ENCODE data around the gene STX1A.

Gene STX1A

GRCh38 chr7:73712773-73713172 lies 6.7 kb downstream of the STX1A start:
- no peak overlapping the region for H3K4me3 ChIP-seq (ENCODE audit: low read depth in 1 of 2, low read length in 2 of 2)
- no peak overlapping the region for H3K27ac ChIP-seq (ENCODE audit: low read depth, low read length)
- peaks cover 14 to 20% of the 10 kb centered on the region in 2 donors for H3K4me1 ChIP-seq (ENCODE audit: control insufficient read depth in 1 of 2, insufficient read depth in 2 of 2, low read length in 2 of 2)
- H3K27me3 ChIP-seq (ENCODE audit: control insufficient read depth in 1 of 2, insufficient read depth in 2 of 2, low read length in 2 of 2) = no peaks in the 10 kb centered on the region
- no peak overlapping the region for H3K9ac ChIP-seq (ENCODE audit: low read depth in 1 of 2, low read length in 2 of 2)
- no peaks in the 10 kb centered on the region for H3K36me3 ChIP-seq (ENCODE audit: control insufficient read depth in 1 of 2, insufficient read depth in 2 of 2, low read length in 2 of 2)
- no peaks in the 10 kb centered on the region for H3K9me3 ChIP-seq (ENCODE audit: control insufficient read depth in 1 of 2, low read length in 2 of 2)

- Histone ChIP-seq H3K36me3 (ENCODE audit: control insufficient read depth in 1 of 2, insufficient read depth in 2 of 2, low read length in 2 of 2) (no peaks in the 10 kb centered on the region), H3K4me1 (ENCODE audit: control insufficient read depth in 1 of 2, insufficient read depth in 2 of 2, low read length in 2 of 2) (peaks cover 6 to 12% of the 10 kb centered on the region in 2 donors), H3K9me3 (ENCODE audit: control insufficient read depth in 1 of 2, low read length in 2 of 2) (no peaks in the 10 kb centered on the region), H3K27me3 (ENCODE audit: control insufficient read depth in 1 of 2, insufficient read depth in 2 of 2, low read length in 2 of 2) (no peaks in the 10 kb centered on the region), H3K27ac (ENCODE audit: low read depth, low read length) (no peak overlapping the region), H3K9ac (ENCODE audit: low read depth in 1 of 2, low read length in 2 of 2) (no peak overlapping the region), H3K4me3 (ENCODE audit: low read depth in 1 of 2, low read length in 2 of 2) (no peak overlapping the region)
These were observed 10.4 kb downstream of the STX1A start for GRCh38 chr7:73708961-73709549.

GRCh38 chr7:73707045-73707631 lies 12.3 kb downstream of the STX1A start:
- Histone ChIP-seq H3K27me3 (ENCODE audit: control insufficient read depth in 1 of 2, insufficient read depth in 2 of 2, low read length in 2 of 2) (no peaks in the 10 kb centered on the region), H3K9ac (ENCODE audit: low read depth in 1 of 2, low read length in 2 of 2) (peak overlapping the region in 1 of 2 donors; percentile 47), H3K4me1 (ENCODE audit: control insufficient read depth in 1 of 2, insufficient read depth in 2 of 2, low read length in 2 of 2) (peaks cover 17 to 22% of the 10 kb centered on the region in 2 donors), H3K36me3 (ENCODE audit: control insufficient read depth in 1 of 2, insufficient read depth in 2 of 2, low read length in 2 of 2) (no peaks in the 10 kb centered on the region), H3K4me3 (ENCODE audit: low read depth in 1 of 2, low read length in 2 of 2) (no peak overlapping the region), H3K27ac (ENCODE audit: low read depth, low read length) (no peak overlapping the region), H3K9me3 (ENCODE audit: control insufficient read depth in 1 of 2, low read length in 2 of 2) (no peaks in the 10 kb centered on the region)

GRCh38 chr7:73706126-73707044 lies 13.1 kb downstream of the STX1A start:
- Histone ChIP-seq H3K27ac (ENCODE audit: low read depth, low read length) (no peak overlapping the region), H3K9ac (ENCODE audit: low read depth in 1 of 2, low read length in 2 of 2) (no peak overlapping the region), H3K36me3 (ENCODE audit: control insufficient read depth in 1 of 2, insufficient read depth in 2 of 2, low read length in 2 of 2) (no peaks in the 10 kb centered on the region), H3K9me3 (ENCODE audit: control insufficient read depth in 1 of 2, low read length in 2 of 2) (no peaks in the 10 kb centered on the region), H3K4me3 (ENCODE audit: low read depth in 1 of 2, low read length in 2 of 2) (no peak overlapping the region), H3K27me3 (ENCODE audit: control insufficient read depth in 1 of 2, insufficient read depth in 2 of 2, low read length in 2 of 2) (no peaks in the 10 kb centered on the region), H3K4me1 (ENCODE audit: control insufficient read depth in 1 of 2, insufficient read depth in 2 of 2, low read length in 2 of 2) (peaks cover 24 to 28% of the 10 kb centered on the region in 2 donors)

GRCh38 chr7:73705551-73705920 lies 13.9 kb downstream of the STX1A start:
- H3K27ac ChIP-seq (ENCODE audit: low read depth, low read length) = no peak overlapping the region
- H3K4me1 ChIP-seq (ENCODE audit: control insufficient read depth in 1 of 2, insufficient read depth in 2 of 2, low read length in 2 of 2) = peaks cover 24 to 28% of the 10 kb centered on the region in 2 donors
- no peaks in the 10 kb centered on the region for H3K36me3 ChIP-seq (ENCODE audit: control insufficient read depth in 1 of 2, insufficient read depth in 2 of 2, low read length in 2 of 2)
- H3K9ac ChIP-seq (ENCODE audit: low read depth in 1 of 2, low read length in 2 of 2) = no peak overlapping the region
- H3K27me3 ChIP-seq (ENCODE audit: control insufficient read depth in 1 of 2, insufficient read depth in 2 of 2, low read length in 2 of 2) = no peaks in the 10 kb centered on the region
- H3K9me3 ChIP-seq (ENCODE audit: control insufficient read depth in 1 of 2, low read length in 2 of 2) = no peaks in the 10 kb centered on the region
- no peak overlapping the region for H3K4me3 ChIP-seq (ENCODE audit: low read depth in 1 of 2, low read length in 2 of 2)

- Histone ChIP-seq H3K27ac (ENCODE audit: low read depth, low read length) (no peak overlapping the region), H3K9me3 (ENCODE audit: control insufficient read depth in 1 of 2, low read length in 2 of 2) (no peaks in the 10 kb centered on the region), H3K9ac (ENCODE audit: low read depth in 1 of 2, low read length in 2 of 2) (peak overlapping the region in 1 of 2 donors; percentile 4), H3K4me3 (ENCODE audit: low read depth in 1 of 2, low read length in 2 of 2) (peak overlapping the region in 1 of 2 donors; percentile 15), H3K27me3 (ENCODE audit: control insufficient read depth in 1 of 2, insufficient read depth in 2 of 2, low read length in 2 of 2) (no peaks in the 10 kb centered on the region), H3K4me1 (ENCODE audit: control insufficient read depth in 1 of 2, insufficient read depth in 2 of 2, low read length in 2 of 2) (peaks cover 24 to 28% of the 10 kb centered on the region in 2 donors), H3K36me3 (ENCODE audit: control insufficient read depth in 1 of 2, insufficient read depth in 2 of 2, low read length in 2 of 2) (no peaks in the 10 kb centered on the region)
These were observed 14.6 kb downstream of the STX1A start for GRCh38 chr7:73704640-73705550.

- Histone ChIP-seq H3K9me3 (ENCODE audit: control insufficient read depth in 1 of 2, low read length in 2 of 2) (no peaks in the 10 kb centered on the region), H3K27ac (ENCODE audit: low read depth, low read length) (no peak overlapping the region), H3K27me3 (ENCODE audit: control insufficient read depth in 1 of 2, insufficient read depth in 2 of 2, low read length in 2 of 2) (no peaks in the 10 kb centered on the region), H3K36me3 (ENCODE audit: control insufficient read depth in 1 of 2, insufficient read depth in 2 of 2, low read length in 2 of 2) (peaks cover 0 to 7% of the 10 kb centered on the region in 2 donors), H3K4me1 (ENCODE audit: control insufficient read depth in 1 of 2, insufficient read depth in 2 of 2, low read length in 2 of 2) (peaks cover 24 to 28% of the 10 kb centered on the region in 2 donors), H3K9ac (ENCODE audit: low read depth in 1 of 2, low read length in 2 of 2) (peak overlapping the region in 1 of 2 donors; percentile 4), H3K4me3 (ENCODE audit: low read depth in 1 of 2, low read length in 2 of 2) (peak overlapping the region in 1 of 2 donors; percentile 15)
These were observed 15.5 kb downstream of the STX1A start for GRCh38 chr7:73703757-73704639.

- H3K9me3 ChIP-seq (ENCODE audit: control insufficient read depth in 1 of 2, low read length in 2 of 2) = no peaks in the 10 kb centered on the region
- no peak overlapping the region for H3K27ac ChIP-seq (ENCODE audit: low read depth, low read length)
- no peak overlapping the region for H3K4me3 ChIP-seq (ENCODE audit: low read depth in 1 of 2, low read length in 2 of 2)
- peaks cover 4 to 12% of the 10 kb centered on the region in 2 donors for H3K36me3 ChIP-seq (ENCODE audit: control insufficient read depth in 1 of 2, insufficient read depth in 2 of 2, low read length in 2 of 2)
- peaks cover 24 to 28% of the 10 kb centered on the region in 2 donors for H3K4me1 ChIP-seq (ENCODE audit: control insufficient read depth in 1 of 2, insufficient read depth in 2 of 2, low read length in 2 of 2)
- no peaks in the 10 kb centered on the region for H3K27me3 ChIP-seq (ENCODE audit: control insufficient read depth in 1 of 2, insufficient read depth in 2 of 2, low read length in 2 of 2)
- H3K9ac ChIP-seq (ENCODE audit: low read depth in 1 of 2, low read length in 2 of 2) = no peak overlapping the region
These were observed 16.2 kb downstream of the STX1A start for GRCh38 chr7:73703225-73703624.

- Histone ChIP-seq H3K27me3 (ENCODE audit: control insufficient read depth in 1 of 2, insufficient read depth in 2 of 2, low read length in 2 of 2) (no peaks in the 10 kb centered on the region), H3K4me1 (ENCODE audit: control insufficient read depth in 1 of 2, insufficient read depth in 2 of 2, low read length in 2 of 2) (peaks cover 24 to 28% of the 10 kb centered on the region in 2 donors), H3K36me3 (ENCODE audit: control insufficient read depth in 1 of 2, insufficient read depth in 2 of 2, low read length in 2 of 2) (peaks cover 6 to 14% of the 10 kb centered on the region in 2 donors), H3K4me3 (ENCODE audit: low read depth in 1 of 2, low read length in 2 of 2) (no peak overlapping the region), H3K27ac (ENCODE audit: low read depth, low read length) (peak overlapping the region; percentile 4), H3K9me3 (ENCODE audit: control insufficient read depth in 1 of 2, low read length in 2 of 2) (no peaks in the 10 kb centered on the region), H3K9ac (ENCODE audit: low read depth in 1 of 2, low read length in 2 of 2) (no peak overlapping the region)
These were observed 16.8 kb downstream of the STX1A start for GRCh38 chr7:73702665-73703064.
